SK-N-SH (cell line): ENCODE data around the gene PIEZO2. TPM values are rescaled to one million over a fixed set of nuclear protein-coding genes. Genes with fewer than 3 reads are reported as not detected.

Experiments used
- CTCF ChIA-PET: fragments of 300-600, 350-600 bp; formaldehyde crosslinking; extraction: SDS; loops from one replicate; lab custom pipeline; 2021; lab: Yijun Ruan, JAX
- POLR2A ChIA-PET: fragments of 350-600 bp; sonication (Branson Sonifier 250); formaldehyde crosslinking; extraction: SDS; loops from one replicate; lab custom pipeline; 2020; ENCODE audit warnings: antibody characterized with exemption, inconsistent platforms; lab: Yijun Ruan, JAX
- DNase-seq: peaks from one replicate; pipeline ENCODE4 v3.0.0; 2012
- H2AFZ ChIP-seq: fragments of 200-600 bp; sonication (generic); 2 replicates; pipeline ENCODE4 v1.8.1; 2016; ENCODE audit warnings: antibody characterized with exemption, mild to moderate bottlenecking, low read depth
- H3F3A ChIP-seq: fragments of 200-600 bp; sonication (generic); replicated peaks from 2 replicates; pipeline ENCODE3; 2016; ENCODE audit warnings: antibody characterized with exemption, mild to moderate bottlenecking; ENCODE audit not compliant: insufficient read depth
- H3K27ac ChIP-seq, 2 experiments: fragments of 200-500 bp in 1 of 2; fragments of 200-600 bp in 1 of 2; sonication (Bioruptor generic) in 1 of 2; sonication (generic), shearing (Covaris generic) in 1 of 2; 2 replicates each; pipeline versions ENCODE4 v1.5.1 to v1.6.1; 2014 to 2016; ENCODE audit warnings: low read depth in 2 of 2, inconsistent platforms in 1 of 2, low read length in 1 of 2, mild to moderate bottlenecking in 1 of 2, mixed read lengths in 1 of 2
- H3K27me3 ChIP-seq: fragments of 200-600 bp; sonication (generic), shearing (Covaris generic); 2 replicates; pipeline ENCODE4 v1.6.1; 2016; ENCODE audit warnings: mixed run types; ENCODE audit not compliant: insufficient read depth
- H3K36me3 ChIP-seq, 2 experiments: fragments of 200-500 bp in 1 of 2; fragments of 200-600 bp in 1 of 2; sonication (Bioruptor generic) in 1 of 2; sonication (generic) in 1 of 2; replicated peaks in 1 of 2; 2 replicates each; pipeline versions ENCODE3 to v1.5.1; 2014 to 2016; ENCODE audit warnings: low read length in 1 of 2, mild to moderate bottlenecking in 1 of 2; ENCODE audit not compliant: insufficient read depth in 2 of 2, control insufficient read depth in 1 of 2
- H3K4me1 ChIP-seq, 2 experiments: fragments of 200-500 bp in 1 of 2; fragments of 200-600 bp in 1 of 2; sonication (Bioruptor generic) in 1 of 2; sonication (generic), shearing (Covaris generic) in 1 of 2; 2 replicates each; pipeline versions ENCODE4 v1.5.1 to v1.6.1; 2014 to 2016; ENCODE audit warnings: low read depth in 1 of 2, low read length in 1 of 2, mixed run types in 1 of 2; ENCODE audit not compliant: insufficient read depth in 2 of 2, control insufficient read depth in 1 of 2
- H3K4me2 ChIP-seq: fragments of 200-600 bp; sonication (generic), shearing (Covaris generic); 2 replicates; pipeline ENCODE4 v1.6.1; 2017; ENCODE audit warnings: mixed run types
- H3K4me3 ChIP-seq, 2 experiments: fragments of 200-500 bp in 1 of 2; fragments of 200-600 bp in 1 of 2; sonication (Bioruptor generic) in 1 of 2; sonication (generic), shearing (Covaris generic) in 1 of 2; 2 replicates each; pipeline versions ENCODE4 v1.5.1 to v1.8.1; 2014 to 2016; ENCODE audit warnings: low read depth in 2 of 2, inconsistent platforms in 1 of 2, low read length in 1 of 2, mild to moderate bottlenecking in 1 of 2, mixed read lengths in 1 of 2, moderate library complexity in 1 of 2
- H3K79me2 ChIP-seq: fragments of 200-600 bp; sonication (generic); 2 replicates; pipeline ENCODE4 v1.8.1; 2017; ENCODE audit warnings: mild to moderate bottlenecking; ENCODE audit not compliant: insufficient read depth
- H3K9ac ChIP-seq: fragments of 200-600 bp; sonication (generic); 2 replicates; pipeline ENCODE4 v1.6.1; 2017; ENCODE audit warnings: mixed run types
- H3K9me2 ChIP-seq: fragments of 200-600 bp; sonication (generic); 2 replicates; pipeline ENCODE4 v1.6.1; 2017; ENCODE audit warnings: mixed run types
- H3K9me3 ChIP-seq: fragments of 200-600 bp; sonication (generic); 2 replicates; pipeline ENCODE4 v1.6.1; 2017; ENCODE audit warnings: mixed run types, mild to moderate bottlenecking, moderate library complexity
- H4K20me1 ChIP-seq: fragments of 200-600 bp; sonication (generic); 2 replicates; pipeline ENCODE4 v1.6.1; 2017; ENCODE audit warnings: mild to moderate bottlenecking, mixed run types; ENCODE audit not compliant: insufficient read depth
- EP300 ChIP-seq, 2 experiments: IDR thresholded peaks; 2 replicates each; pipeline versions ENCODE4 v1.4.0 to v1.6.1; 2012; ENCODE audit warnings: borderline replicate concordance in 1 of 2, low read depth in 1 of 2, low read length in 1 of 2
- EZH2phosphoT487 ChIP-seq: fragments of 200-600 bp; sonication (generic); IDR thresholded peaks from 2 replicates; pipeline ENCODE4 v1.6.1; 2017; ENCODE audit warnings: low read depth, mixed run types, mild to moderate bottlenecking, antibody characterized with exemption, moderate library complexity, borderline replicate concordance
- FOXM1 ChIP-seq: IDR thresholded peaks from 2 replicates; pipeline ENCODE4 v1.4.0; 2012; ENCODE audit warnings: low read depth, mild to moderate bottlenecking
- GATA2 ChIP-seq: sonication (generic); formaldehyde crosslinking; IDR thresholded peaks from 2 replicates; pipeline ENCODE4 v1.5.0; 2020; ENCODE audit warnings: mild to moderate bottlenecking, missing genetic modification reagents
- JUND ChIP-seq: IDR thresholded peaks from 2 replicates; pipeline ENCODE4 v1.4.0; 2012
- MEF2A ChIP-seq: IDR thresholded peaks from 2 replicates; pipeline ENCODE4 v1.4.0; 2012; ENCODE audit warnings: low read depth, borderline replicate concordance
- MXI1 ChIP-seq: IDR thresholded peaks from 2 replicates; pipeline ENCODE4 v1.6.1; 2012; ENCODE audit warnings: mild to moderate bottlenecking, low read depth, low read length, improper control_type of control experiment
- NRF1 ChIP-seq: IDR thresholded peaks from 2 replicates; pipeline ENCODE4 v1.6.1; 2012; ENCODE audit warnings: low read depth, mild to moderate bottlenecking, low read length
- POLR2AphosphoS5 ChIP-seq: IDR thresholded peaks from 2 replicates; pipeline ENCODE4 v1.6.1; 2012; ENCODE audit warnings: low read depth, low read length
- RCOR1 ChIP-seq: fragments of 150-350 bp; IDR thresholded peaks from 2 replicates; pipeline ENCODE4 v1.6.1; 2017; ENCODE audit warnings: antibody characterized with exemption, low read length
- RFX5 ChIP-seq: IDR thresholded peaks from 2 replicates; pipeline ENCODE4 v1.6.1; 2012; ENCODE audit warnings: mild to moderate bottlenecking, improper control_type of control experiment, low read length
- SIN3A ChIP-seq: IDR thresholded peaks from 2 replicates; pipeline ENCODE4 v1.6.1; 2012; ENCODE audit warnings: low read depth, mild to moderate bottlenecking, low read length, moderate library complexity, borderline replicate concordance
- SMC3 ChIP-seq: IDR thresholded peaks from 2 replicates; pipeline ENCODE4 v1.6.1; 2012; ENCODE audit warnings: low read depth, low read length, improper control_type of control experiment
- TCF12 ChIP-seq: IDR thresholded peaks from 2 replicates; pipeline ENCODE4 v1.4.0; 2012
- TEAD4 ChIP-seq: IDR thresholded peaks from 2 replicates; pipeline ENCODE4 v1.4.0; 2012; ENCODE audit warnings: mild to moderate bottlenecking, borderline replicate concordance; ENCODE audit not compliant: insufficient read depth
- WGBS: methylation state at CpG from one replicate; pipeline ENCODE4 v1.1.6; 2017; ENCODE audit warnings: low lambda C conversion rate; 5-methylcytosine and 5-hydroxymethylcytosine counted together
- polyA plus RNA-seq, 3 experiments: library from polyadenylated mRNA; depleted of rRNA; stranded (reverse); fragments of >200 nt; gene quantifications; 2 replicates each; pipeline ENCODE4 v1.2.3, GENCODE V29; 2012
- TF ChIP-seq, protein P1 (sequence below): fragments of 150-350 bp; IDR thresholded peaks from 2 replicates; pipeline ENCODE4 v1.6.1; 2017; ENCODE audit warnings: antibody characterized with exemption, low read length, low read depth, borderline replicate concordance
- TF ChIP-seq, protein P2 (sequence below): fragments of 150-350 bp; IDR thresholded peaks from 2 replicates; pipeline ENCODE4 v1.6.1; 2016; ENCODE audit warnings: mild to moderate bottlenecking, low read depth, low read length
- TF ChIP-seq, protein P3 (sequence below): fragments of 200-600 bp; sonication (generic); IDR thresholded peaks from 2 replicates; pipeline ENCODE4 v1.6.1; 2017; ENCODE audit warnings: antibody characterized with exemption, mild to moderate bottlenecking, moderate library complexity

Gene PIEZO2
- polyA plus RNA-seq, 1 of the 3 experiments (the other 2 are of a cell fraction): not detected

DNA sequence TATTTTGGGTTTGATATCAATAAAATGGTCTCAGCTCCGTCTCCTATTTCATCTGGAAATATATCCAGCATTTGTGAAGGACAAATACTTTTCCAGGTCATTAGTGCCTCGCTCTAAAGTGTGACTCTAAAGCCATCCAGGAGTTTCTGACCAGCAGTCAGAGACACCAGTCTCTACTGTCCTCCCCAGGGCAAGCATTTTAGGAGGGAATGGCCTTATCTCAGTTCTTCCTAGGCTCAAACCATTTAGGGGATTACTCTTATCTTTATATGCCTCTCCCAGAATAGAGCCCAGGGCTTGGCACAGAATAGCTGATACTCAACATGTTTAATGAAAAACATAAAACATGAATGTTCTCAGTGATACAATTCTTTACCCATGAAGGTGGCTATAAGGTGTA lies 436.0 kb downstream of the PIEZO2 start (continued):
- no peak for TF ChIP-seq EP300 (IDR thresholded peaks at IDR 0.05; ENCODE audit: borderline replicate concordance in 1 of 2, low read depth in 1 of 2, low read length in 1 of 2)
- no peak for TF ChIP-seq EZH2phosphoT487
- TF ChIP-seq POLR2AphosphoS5: no peak
- TF ChIP-seq TCF12: no peak
- TF ChIP-seq NRF1: no peak
- no peak for TF ChIP-seq SIN3A
- TF ChIP-seq RCOR1: no peak
- TF ChIP-seq SMC3: no peak
- TF ChIP-seq, protein P1, sequence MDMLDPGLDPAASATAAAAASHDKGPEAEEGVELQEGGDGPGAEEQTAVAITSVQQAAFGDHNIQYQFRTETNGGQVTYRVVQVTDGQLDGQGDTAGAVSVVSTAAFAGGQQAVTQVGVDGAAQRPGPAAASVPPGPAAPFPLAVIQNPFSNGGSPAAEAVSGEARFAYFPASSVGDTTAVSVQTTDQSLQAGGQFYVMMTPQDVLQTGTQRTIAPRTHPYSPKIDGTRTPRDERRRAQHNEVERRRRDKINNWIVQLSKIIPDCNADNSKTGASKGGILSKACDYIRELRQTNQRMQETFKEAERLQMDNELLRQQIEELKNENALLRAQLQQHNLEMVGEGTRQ: no peak
- TF ChIP-seq, protein P2, sequence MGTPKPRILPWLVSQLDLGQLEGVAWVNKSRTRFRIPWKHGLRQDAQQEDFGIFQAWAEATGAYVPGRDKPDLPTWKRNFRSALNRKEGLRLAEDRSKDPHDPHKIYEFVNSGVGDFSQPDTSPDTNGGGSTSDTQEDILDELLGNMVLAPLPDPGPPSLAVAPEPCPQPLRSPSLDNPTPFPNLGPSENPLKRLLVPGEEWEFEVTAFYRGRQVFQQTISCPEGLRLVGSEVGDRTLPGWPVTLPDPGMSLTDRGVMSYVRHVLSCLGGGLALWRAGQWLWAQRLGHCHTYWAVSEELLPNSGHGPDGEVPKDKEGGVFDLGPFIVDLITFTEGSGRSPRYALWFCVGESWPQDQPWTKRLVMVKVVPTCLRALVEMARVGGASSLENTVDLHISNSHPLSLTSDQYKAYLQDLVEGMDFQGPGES: no peak
- no peak for TF ChIP-seq GATA2 (CRISPR knock-in tag)

DNA sequence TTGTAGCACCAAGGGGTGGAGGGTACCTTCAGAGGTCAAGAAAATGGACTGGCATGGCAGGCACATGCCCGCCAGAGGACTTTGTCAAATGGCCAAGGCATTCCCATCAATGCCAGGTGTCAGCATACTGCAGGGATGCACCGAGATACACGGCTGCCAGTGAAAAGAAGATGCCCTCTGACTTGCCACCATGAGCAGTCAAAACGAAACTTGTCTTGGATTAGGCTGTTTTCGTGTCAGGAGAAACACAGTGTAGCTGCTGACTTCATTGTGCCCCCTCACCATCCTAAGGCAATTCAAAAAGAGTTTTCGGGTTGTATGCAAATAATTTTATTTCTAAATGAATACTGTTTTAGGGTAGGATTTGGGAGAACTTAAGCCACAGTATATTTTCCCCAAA lies 442.1 kb downstream of the PIEZO2 start:
- no peaks in the 10 kb centered on the region for H3K4me1 ChIP-seq
- TF ChIP-seq MEF2A: no peak
- H4K20me1 ChIP-seq: no peaks in the 10 kb centered on the region
- no peak overlapping the region for H3K4me2 ChIP-seq
- H3K9ac ChIP-seq: no peak overlapping the region
- no peak overlapping the region for H3K27ac ChIP-seq
- no peaks in the 10 kb centered on the region for H3K9me3 ChIP-seq
- H3K79me2 ChIP-seq: no peaks in the 10 kb centered on the region
- H3K27me3 ChIP-seq: peaks cover 42% of the 10 kb centered on the region
- POLR2A ChIA-PET: no interaction called here
- no peaks in the 10 kb centered on the region for H3K36me3 ChIP-seq
- WGBS: 4% methylated on average over 6 of the region's 6 CpGs
- H3K9me2 ChIP-seq: no peaks in the 10 kb centered on the region
- no peak overlapping the region for H2AFZ ChIP-seq
- no peaks in the 10 kb centered on the region for H3F3A ChIP-seq
- CTCF ChIA-PET: no interaction called here
- no peak for DNase-seq
- H3K4me3 ChIP-seq: no peak overlapping the region

DNA sequence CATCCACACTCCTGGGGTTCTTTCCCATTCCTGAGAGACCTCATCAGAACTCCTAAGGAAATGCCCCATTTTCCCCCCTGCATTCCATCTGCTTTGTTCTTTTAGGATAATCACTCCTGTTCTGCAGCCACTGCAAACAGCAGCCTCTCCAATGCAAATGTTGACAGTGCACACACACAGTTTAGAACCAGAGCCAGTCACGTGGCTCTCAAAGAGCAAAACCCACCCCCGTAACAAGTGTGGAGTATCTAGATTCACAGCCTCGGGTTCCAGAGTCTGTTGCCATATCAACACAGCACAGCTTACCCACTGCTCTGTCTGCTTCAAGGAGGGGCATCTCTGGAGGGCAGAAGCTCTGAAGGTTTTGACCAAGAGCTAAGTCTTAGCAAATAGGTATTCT lies 443.6 kb downstream of the PIEZO2 start:
- Histone ChIP-seq H3K4me1 (no peaks in the 10 kb centered on the region), H3F3A (no peaks in the 10 kb centered on the region), H3K4me3 (no peak overlapping the region), H3K27ac (no peak overlapping the region), H3K4me2 (no peak overlapping the region), H2AFZ (no peak overlapping the region), H3K9ac (no peak overlapping the region), H4K20me1 (no peaks in the 10 kb centered on the region), H3K79me2 (no peaks in the 10 kb centered on the region), H3K9me3 (no peaks in the 10 kb centered on the region), H3K27me3 (peaks cover 42% of the 10 kb centered on the region), H3K36me3 (no peaks in the 10 kb centered on the region), H3K9me2 (no peaks in the 10 kb centered on the region)
- ChIA-PET POLR2A (no interaction called here), CTCF (no interaction called here)
- DNase-seq: no peak
- 3% methylated on average over 3 of the region's 3 CpGs for WGBS
- no peak for TF ChIP-seq TEAD4
- TF ChIP-seq EZH2phosphoT487: no peak
- no peak for TF ChIP-seq SIN3A
- TF ChIP-seq, protein P1: no peak
- TF ChIP-seq MXI1: no peak
- TF ChIP-seq FOXM1: no peak
- TF ChIP-seq RFX5: no peak
- no peak for TF ChIP-seq RCOR1
- TF ChIP-seq EP300 (IDR thresholded peaks at IDR 0.05; ENCODE audit: borderline replicate concordance in 1 of 2, low read depth in 1 of 2, low read length in 1 of 2): no peak
- TF ChIP-seq SMC3: no peak
- TF ChIP-seq, protein P3, sequence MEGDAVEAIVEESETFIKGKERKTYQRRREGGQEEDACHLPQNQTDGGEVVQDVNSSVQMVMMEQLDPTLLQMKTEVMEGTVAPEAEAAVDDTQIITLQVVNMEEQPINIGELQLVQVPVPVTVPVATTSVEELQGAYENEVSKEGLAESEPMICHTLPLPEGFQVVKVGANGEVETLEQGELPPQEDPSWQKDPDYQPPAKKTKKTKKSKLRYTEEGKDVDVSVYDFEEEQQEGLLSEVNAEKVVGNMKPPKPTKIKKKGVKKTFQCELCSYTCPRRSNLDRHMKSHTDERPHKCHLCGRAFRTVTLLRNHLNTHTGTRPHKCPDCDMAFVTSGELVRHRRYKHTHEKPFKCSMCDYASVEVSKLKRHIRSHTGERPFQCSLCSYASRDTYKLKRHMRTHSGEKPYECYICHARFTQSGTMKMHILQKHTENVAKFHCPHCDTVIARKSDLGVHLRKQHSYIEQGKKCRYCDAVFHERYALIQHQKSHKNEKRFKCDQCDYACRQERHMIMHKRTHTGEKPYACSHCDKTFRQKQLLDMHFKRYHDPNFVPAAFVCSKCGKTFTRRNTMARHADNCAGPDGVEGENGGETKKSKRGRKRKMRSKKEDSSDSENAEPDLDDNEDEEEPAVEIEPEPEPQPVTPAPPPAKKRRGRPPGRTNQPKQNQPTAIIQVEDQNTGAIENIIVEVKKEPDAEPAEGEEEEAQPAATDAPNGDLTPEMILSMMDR: no peak
- no peak for TF ChIP-seq TCF12
- TF ChIP-seq JUND: no peak
